ENCODE data around the gene USP30. TPM values are rescaled to one million over a fixed set of nuclear protein-coding genes. Genes with fewer than 3 reads are reported as not detected.
A peak's percentile ranks its signal among the peaks of the same experiment; 100 is the strongest.

Gene USP30
- total RNA-seq, 1 donor from 2014 or later = 13.6 TPM

DNA sequence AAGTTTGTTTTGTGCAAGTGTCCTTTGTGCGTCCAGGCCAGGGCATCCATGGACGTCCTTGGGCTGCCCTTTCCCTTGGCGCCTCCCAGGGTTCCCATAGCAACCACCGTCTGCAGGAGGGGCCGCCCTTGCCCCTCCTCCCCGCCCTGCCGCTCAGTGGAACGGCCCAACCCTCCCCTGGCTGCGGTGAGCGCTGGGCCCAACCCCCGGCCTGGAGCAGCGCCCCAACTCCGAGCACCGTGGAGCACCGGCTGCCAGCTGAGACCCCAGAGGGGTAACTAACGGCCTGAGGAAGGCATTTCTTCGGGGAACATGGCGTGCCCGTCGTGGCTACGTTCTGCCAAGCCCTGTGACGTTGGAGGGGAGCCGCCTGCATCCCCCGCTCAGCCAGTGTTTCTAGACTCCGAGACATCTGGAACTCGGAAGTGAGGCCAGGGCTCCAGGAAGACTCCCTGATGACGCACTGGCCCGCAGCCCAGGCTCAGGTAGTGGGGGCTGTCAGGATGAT is 58.7 kb downstream of the USP30 start:
- TF ChIP-seq, protein P1, sequence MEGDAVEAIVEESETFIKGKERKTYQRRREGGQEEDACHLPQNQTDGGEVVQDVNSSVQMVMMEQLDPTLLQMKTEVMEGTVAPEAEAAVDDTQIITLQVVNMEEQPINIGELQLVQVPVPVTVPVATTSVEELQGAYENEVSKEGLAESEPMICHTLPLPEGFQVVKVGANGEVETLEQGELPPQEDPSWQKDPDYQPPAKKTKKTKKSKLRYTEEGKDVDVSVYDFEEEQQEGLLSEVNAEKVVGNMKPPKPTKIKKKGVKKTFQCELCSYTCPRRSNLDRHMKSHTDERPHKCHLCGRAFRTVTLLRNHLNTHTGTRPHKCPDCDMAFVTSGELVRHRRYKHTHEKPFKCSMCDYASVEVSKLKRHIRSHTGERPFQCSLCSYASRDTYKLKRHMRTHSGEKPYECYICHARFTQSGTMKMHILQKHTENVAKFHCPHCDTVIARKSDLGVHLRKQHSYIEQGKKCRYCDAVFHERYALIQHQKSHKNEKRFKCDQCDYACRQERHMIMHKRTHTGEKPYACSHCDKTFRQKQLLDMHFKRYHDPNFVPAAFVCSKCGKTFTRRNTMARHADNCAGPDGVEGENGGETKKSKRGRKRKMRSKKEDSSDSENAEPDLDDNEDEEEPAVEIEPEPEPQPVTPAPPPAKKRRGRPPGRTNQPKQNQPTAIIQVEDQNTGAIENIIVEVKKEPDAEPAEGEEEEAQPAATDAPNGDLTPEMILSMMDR (IDR thresholded peaks at IDR 0.05; ENCODE audit: unreplicated experiment) = no peak
- peaks cover 10% of the 10 kb centered on the region for H3K36me3 Mint-ChIP-seq (ENCODE audit: low read depth, unreplicated experiment)
- H3K9me3 Mint-ChIP-seq (ENCODE audit: unreplicated experiment) = no peaks in the 10 kb centered on the region
- no peak overlapping the region for H3K27ac Mint-ChIP-seq (ENCODE audit: unreplicated experiment)
- peaks cover 6% of the 10 kb centered on the region for H3K27me3 Mint-ChIP-seq (ENCODE audit: unreplicated experiment)
- DNase-seq (ENCODE audit: low spot score) = peak; percentile 57
- H3K4me3 Mint-ChIP-seq (ENCODE audit: unreplicated experiment) = no peak overlapping the region
- H3K4me1 Mint-ChIP-seq (ENCODE audit: unreplicated experiment) = peaks cover 7% of the 10 kb centered on the region

- no peak overlapping the region for H3K4me3 Mint-ChIP-seq (ENCODE audit: unreplicated experiment)
- no peak overlapping the region for H3K27ac Mint-ChIP-seq (ENCODE audit: unreplicated experiment)
These were observed 60.5 kb downstream of the USP30 start for GRCh38 chr12:109112720-109113465.

DNA sequence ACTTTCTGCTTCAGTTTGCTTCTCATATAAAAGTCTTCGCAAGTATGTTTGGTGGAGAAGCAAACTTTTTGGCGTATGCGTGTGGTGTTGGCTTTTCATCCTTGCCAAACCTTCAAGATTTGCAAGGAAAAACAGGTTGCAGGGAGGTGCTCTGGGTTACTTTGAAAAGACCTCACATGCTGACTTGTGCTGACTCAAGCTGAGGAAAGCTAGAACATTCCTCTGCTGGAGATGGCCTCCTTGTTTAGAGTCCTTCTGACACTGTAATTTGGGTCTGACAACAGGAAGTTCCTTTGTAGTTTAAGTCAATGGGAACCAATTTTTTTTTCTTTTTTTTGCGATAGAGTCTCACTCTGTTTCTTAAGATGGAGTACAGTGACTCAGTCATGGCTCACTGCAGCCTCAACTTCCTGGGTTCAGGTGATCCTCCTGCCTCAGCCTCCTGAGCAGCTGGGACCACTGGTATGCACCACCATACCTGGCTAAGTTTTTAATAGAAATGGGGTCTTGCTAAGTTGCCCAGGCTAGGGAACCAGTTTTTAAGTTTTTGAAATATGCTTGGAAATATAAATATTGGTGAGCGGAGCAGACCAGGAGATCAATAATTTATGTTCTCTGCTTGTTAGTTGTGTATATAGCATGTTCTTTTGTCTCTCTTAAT is 61.4 kb downstream of the USP30 start:
- Mint-ChIP-seq H3K4me3 (ENCODE audit: unreplicated experiment) (no peak overlapping the region), H3K27me3 (ENCODE audit: unreplicated experiment) (peaks cover 5% of the 10 kb centered on the region), H3K27ac (ENCODE audit: unreplicated experiment) (no peak overlapping the region), H3K36me3 (ENCODE audit: low read depth, unreplicated experiment) (no peaks in the 10 kb centered on the region), H3K4me1 (ENCODE audit: unreplicated experiment) (peaks cover 8% of the 10 kb centered on the region), H3K9me3 (ENCODE audit: unreplicated experiment) (no peaks in the 10 kb centered on the region)
- TF ChIP-seq, protein P1 (IDR thresholded peaks at IDR 0.05; ENCODE audit: unreplicated experiment) = no peak
- DNase-seq (ENCODE audit: low spot score) = no peak

More at GRCh38 chr12:109112720-109113465, 60.5 kb downstream of the USP30 start:
- peaks cover under 1% of the 10 kb centered on the region for H3K36me3 Mint-ChIP-seq (ENCODE audit: low read depth, unreplicated experiment)
- no peak for DNase-seq (ENCODE audit: low spot score)
- H3K27me3 Mint-ChIP-seq (ENCODE audit: unreplicated experiment) = peaks cover 5% of the 10 kb centered on the region
- H3K4me1 Mint-ChIP-seq (ENCODE audit: unreplicated experiment) = peaks cover 8% of the 10 kb centered on the region
- TF ChIP-seq, protein P1 (IDR thresholded peaks at IDR 0.05; ENCODE audit: unreplicated experiment) = no peak
- no peaks in the 10 kb centered on the region for H3K9me3 Mint-ChIP-seq (ENCODE audit: unreplicated experiment)

DNA sequence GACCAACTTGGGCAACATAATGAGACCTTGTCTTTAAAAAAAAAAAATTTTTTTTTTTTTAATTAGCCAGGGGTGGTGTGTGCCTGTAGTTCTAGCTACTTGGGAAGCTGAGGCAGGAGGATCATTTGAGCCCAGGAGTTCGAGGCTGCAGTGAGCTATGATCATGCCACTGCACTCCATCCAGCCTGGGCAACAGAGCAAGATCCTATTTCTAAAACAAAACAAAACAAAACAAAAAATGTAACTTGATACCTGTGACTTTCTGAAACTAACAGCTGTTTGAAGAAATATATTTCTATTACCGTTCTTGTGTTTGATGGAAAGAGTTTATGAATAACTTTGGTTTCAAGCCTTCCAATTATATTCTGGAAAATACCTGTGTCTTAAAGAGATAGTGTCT is 62.3 kb downstream of the USP30 start:
- TF ChIP-seq, protein P1 (IDR thresholded peaks at IDR 0.05; ENCODE audit: unreplicated experiment) = no peak
- H3K4me3 Mint-ChIP-seq (ENCODE audit: unreplicated experiment) = no peak overlapping the region
- H3K36me3 Mint-ChIP-seq (ENCODE audit: low read depth, unreplicated experiment) = no peaks in the 10 kb centered on the region
- peaks cover 5% of the 10 kb centered on the region for H3K27me3 Mint-ChIP-seq (ENCODE audit: unreplicated experiment)
- H3K27ac Mint-ChIP-seq (ENCODE audit: unreplicated experiment) = no peak overlapping the region
- peaks cover 8% of the 10 kb centered on the region for H3K4me1 Mint-ChIP-seq (ENCODE audit: unreplicated experiment)
- DNase-seq (ENCODE audit: low spot score) = no peak
- no peaks in the 10 kb centered on the region for H3K9me3 Mint-ChIP-seq (ENCODE audit: unreplicated experiment)

- Mint-ChIP-seq H3K27ac (ENCODE audit: unreplicated experiment) (no peak overlapping the region), H3K4me3 (ENCODE audit: unreplicated experiment) (no peak overlapping the region), H3K36me3 (ENCODE audit: low read depth, unreplicated experiment) (no peaks in the 10 kb centered on the region), H3K27me3 (ENCODE audit: unreplicated experiment) (peaks cover 4% of the 10 kb centered on the region), H3K9me3 (ENCODE audit: unreplicated experiment) (no peaks in the 10 kb centered on the region), H3K4me1 (ENCODE audit: unreplicated experiment) (peaks cover 7% of the 10 kb centered on the region)
- TF ChIP-seq, protein P1 (IDR thresholded peaks at IDR 0.05; ENCODE audit: unreplicated experiment) = no peak
- DNase-seq (ENCODE audit: low spot score) = no peak
These were observed 63.0 kb downstream of the USP30 start for GRCh38 chr12:109115404-109115757.
